Measurements from ENCODE around the gene CXCR6.

Gene CXCR6

GRCh38 chr3:45917146-45917898, 25.9 kb upstream of the CXCR6 start:
- no peak for TF ChIP-seq FOXA1 (IDR thresholded peaks at IDR 0.05)
- no peak for TF ChIP-seq NFRKB (IDR thresholded peaks at IDR 0.05)
- no peak for TF ChIP-seq CTBP1 (IDR thresholded peaks at IDR 0.05; ENCODE audit: borderline replicate concordance)
- no peak for TF ChIP-seq LEF1 (IDR thresholded peaks at IDR 0.05; ENCODE audit: borderline replicate concordance)
- TF ChIP-seq, protein P1, sequence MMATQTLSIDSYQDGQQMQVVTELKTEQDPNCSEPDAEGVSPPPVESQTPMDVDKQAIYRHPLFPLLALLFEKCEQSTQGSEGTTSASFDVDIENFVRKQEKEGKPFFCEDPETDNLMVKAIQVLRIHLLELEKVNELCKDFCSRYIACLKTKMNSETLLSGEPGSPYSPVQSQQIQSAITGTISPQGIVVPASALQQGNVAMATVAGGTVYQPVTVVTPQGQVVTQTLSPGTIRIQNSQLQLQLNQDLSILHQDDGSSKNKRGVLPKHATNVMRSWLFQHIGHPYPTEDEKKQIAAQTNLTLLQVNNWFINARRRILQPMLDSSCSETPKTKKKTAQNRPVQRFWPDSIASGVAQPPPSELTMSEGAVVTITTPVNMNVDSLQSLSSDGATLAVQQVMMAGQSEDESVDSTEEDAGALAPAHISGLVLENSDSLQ (IDR thresholded peaks at IDR 0.05), result no peak
- ChIA-PET POLR2A (no interaction called here), CTCF (interaction anchor here (0.6 kb wide), 1 partner anchor 212 kb away, joined by 4 read pairs; no protein-coding TSS in a partner anchor)
- no peak for DNase-seq (ENCODE audit: extremely low spot score)

- no peak for DNase-seq (ENCODE audit: extremely low spot score)
- POLR2A ChIA-PET, result no interaction called here
- CTCF ChIA-PET, result no interaction called here
- TF ChIP-seq LEF1 (IDR thresholded peaks at IDR 0.05; ENCODE audit: borderline replicate concordance), result no peak
- TF ChIP-seq L3MBTL2 (conservative IDR thresholded peaks at IDR 0.05), result no peak
- TF ChIP-seq FOXK2 (IDR thresholded peaks at IDR 0.05), result no peak
- no peak for TF ChIP-seq FOXA1 (IDR thresholded peaks at IDR 0.05)
- TF ChIP-seq, protein P1 (IDR thresholded peaks at IDR 0.05), result no peak
- no peak for TF ChIP-seq ELF4 (IDR thresholded peaks at IDR 0.05)
- no peak for TF ChIP-seq SP1 (IDR thresholded peaks at IDR 0.05)
- TF ChIP-seq TARDBP (IDR thresholded peaks at IDR 0.05), result no peak
- TF ChIP-seq HDGF (IDR thresholded peaks at IDR 0.05; ENCODE audit: borderline replicate concordance), result no peak
- no peak for TF ChIP-seq ARNT (IDR thresholded peaks at IDR 0.05)
Observed at GRCh38 chr3:45921158-45922038, 21.9 kb upstream of the CXCR6 start.

DNA sequence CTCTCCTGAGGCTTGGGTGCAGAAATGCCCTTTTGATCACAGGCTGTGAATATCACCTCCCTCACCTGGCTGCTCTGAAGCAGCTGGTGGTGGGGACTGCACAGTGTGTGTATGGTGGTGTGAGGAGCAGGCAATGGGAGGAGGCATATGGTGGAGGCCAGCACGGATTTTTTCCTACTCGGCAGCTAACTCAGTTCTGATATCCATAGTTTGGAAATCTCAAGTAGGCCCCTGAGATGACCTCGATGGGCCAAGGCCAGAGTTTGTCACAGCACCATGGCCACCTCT, 21.3 kb upstream of the CXCR6 start:
- POLR2A ChIA-PET, result no interaction called here
- TF ChIP-seq NFRKB (IDR thresholded peaks at IDR 0.05) (no peak), FOXM1 (IDR thresholded peaks at IDR 0.05; ENCODE audit: borderline replicate concordance) (no peak), TARDBP (IDR thresholded peaks at IDR 0.05) (no peak), ELF4 (IDR thresholded peaks at IDR 0.05) (no peak), L3MBTL2 (conservative IDR thresholded peaks at IDR 0.05) (no peak), SP1 (IDR thresholded peaks at IDR 0.05) (no peak), ARNT (IDR thresholded peaks at IDR 0.05) (no peak), ZNF384 (IDR thresholded peaks at IDR 0.05) (no peak), HDGF (IDR thresholded peaks at IDR 0.05; ENCODE audit: borderline replicate concordance) (no peak), CTBP1 (IDR thresholded peaks at IDR 0.05; ENCODE audit: borderline replicate concordance) (no peak), LEF1 (IDR thresholded peaks at IDR 0.05; ENCODE audit: borderline replicate concordance) (no peak), BHLHE40 (IDR thresholded peaks at IDR 0.05; ENCODE audit: borderline replicate concordance) (no peak)
- TF ChIP-seq, protein P1 (IDR thresholded peaks at IDR 0.05), result no peak
- CTCF ChIA-PET, result no interaction called here
- no peak for DNase-seq (ENCODE audit: extremely low spot score)

- no peak for DNase-seq (ENCODE audit: extremely low spot score)
- ChIA-PET CTCF (no interaction called here), POLR2A (no interaction called here)
- TF ChIP-seq FOXK2 (IDR thresholded peaks at IDR 0.05), result no peak
- TF ChIP-seq LEF1 (IDR thresholded peaks at IDR 0.05; ENCODE audit: borderline replicate concordance), result no peak
- no peak for TF ChIP-seq BHLHE40 (IDR thresholded peaks at IDR 0.05; ENCODE audit: borderline replicate concordance)
- TF ChIP-seq L3MBTL2 (conservative IDR thresholded peaks at IDR 0.05), result no peak
- no peak for TF ChIP-seq ARNT (IDR thresholded peaks at IDR 0.05)
- TF ChIP-seq SP1 (IDR thresholded peaks at IDR 0.05), result no peak
- no peak for TF ChIP-seq SUZ12 (IDR thresholded peaks at IDR 0.05)
- TF ChIP-seq, protein P1 (IDR thresholded peaks at IDR 0.05), result no peak
- no peak for TF ChIP-seq NFRKB (IDR thresholded peaks at IDR 0.05)
Observed at GRCh38 chr3:45922950-45923590, 20.2 kb upstream of the CXCR6 start.

- no peak for DNase-seq (ENCODE audit: extremely low spot score)
- ChIA-PET CTCF (no interaction called here), POLR2A (no interaction called here)
- TF ChIP-seq ELF4 (IDR thresholded peaks at IDR 0.05) (no peak), L3MBTL2 (conservative IDR thresholded peaks at IDR 0.05) (no peak), CTBP1 (IDR thresholded peaks at IDR 0.05; ENCODE audit: borderline replicate concordance) (no peak), SP1 (IDR thresholded peaks at IDR 0.05) (no peak), BHLHE40 (IDR thresholded peaks at IDR 0.05; ENCODE audit: borderline replicate concordance) (no peak), FOXK2 (IDR thresholded peaks at IDR 0.05) (no peak), LEF1 (IDR thresholded peaks at IDR 0.05; ENCODE audit: borderline replicate concordance) (no peak), FOXA1 (IDR thresholded peaks at IDR 0.05) (no peak), ARNT (IDR thresholded peaks at IDR 0.05) (no peak), NFRKB (IDR thresholded peaks at IDR 0.05) (no peak), ZNF384 (IDR thresholded peaks at IDR 0.05) (no peak), FOXM1 (IDR thresholded peaks at IDR 0.05; ENCODE audit: borderline replicate concordance) (no peak), TARDBP (IDR thresholded peaks at IDR 0.05) (no peak), HDGF (IDR thresholded peaks at IDR 0.05; ENCODE audit: borderline replicate concordance) (no peak), SUZ12 (IDR thresholded peaks at IDR 0.05) (no peak)
- TF ChIP-seq, protein P1 (IDR thresholded peaks at IDR 0.05), result no peak
Observed at GRCh38 chr3:45923755-45924154, 19.5 kb upstream of the CXCR6 start.

Measured in HEK293T (cell line).